RKO (cell line): ENCODE data around the gene RNF208.

Experiments
- DNase-seq: peaks from one replicate; pipeline ENCODE4 v3.0.0-alpha.2; 2016; ENCODE audit warnings: low spot score

Gene RNF208

DNA sequence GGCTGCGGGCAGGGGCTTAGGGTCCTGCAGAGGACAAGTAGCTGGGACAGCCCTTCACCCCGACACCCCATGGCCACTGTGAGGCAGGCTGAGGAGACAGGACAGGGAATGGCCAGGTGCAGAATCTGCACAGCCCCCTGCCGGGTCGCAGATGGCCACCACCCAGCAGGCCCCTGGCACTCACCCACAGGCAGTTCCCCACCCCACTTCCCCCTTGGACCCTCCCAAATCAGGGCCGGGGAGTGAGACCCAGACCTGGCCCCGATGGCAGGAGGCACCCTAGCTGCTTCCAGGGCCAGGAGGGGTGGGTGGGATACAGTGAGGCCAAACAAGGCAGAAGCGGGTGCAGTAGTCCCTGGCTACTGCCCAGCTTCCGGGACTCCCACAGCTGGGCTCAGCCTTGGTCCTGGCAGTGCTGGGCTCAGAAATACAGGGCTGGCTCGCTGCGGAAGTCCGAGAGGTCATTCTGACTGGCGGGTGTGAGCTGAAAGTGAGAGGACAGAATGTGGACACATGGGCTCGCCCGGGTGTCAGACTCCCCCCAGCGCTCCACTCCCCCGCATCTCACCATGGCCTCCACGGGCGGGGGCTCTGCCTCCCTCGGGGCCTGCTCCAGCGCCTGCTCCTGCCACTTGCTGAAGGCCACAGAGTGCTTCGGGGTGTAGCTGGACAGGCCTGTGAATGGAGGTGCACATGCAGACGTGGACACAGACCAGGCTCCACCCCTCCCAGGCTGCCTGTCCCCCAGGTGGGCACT, 30.2 kb downstream of the RNF208 start:
- no peak for DNase-seq

DNA sequence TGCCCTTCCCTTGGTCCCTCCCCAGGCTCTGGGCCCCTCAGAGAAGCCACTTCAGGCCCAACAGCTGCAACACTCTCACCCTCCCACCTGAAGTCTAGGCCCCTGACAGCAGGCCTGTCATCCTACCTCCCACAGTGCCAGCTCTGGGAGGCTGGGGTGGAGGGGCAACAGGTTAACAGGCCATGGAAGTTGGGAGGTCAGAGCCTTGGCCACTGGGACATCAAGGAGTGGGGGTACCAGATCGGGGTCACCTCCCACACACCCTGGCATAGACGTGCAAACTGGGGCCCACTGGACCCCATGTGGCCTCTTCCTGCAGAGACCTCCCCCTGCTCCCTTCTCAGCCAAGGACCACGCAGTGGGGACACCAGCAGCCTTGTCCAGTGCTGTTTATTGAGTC, 30.8 kb downstream of the RNF208 start:
- DNase-seq: no peak

DNA sequence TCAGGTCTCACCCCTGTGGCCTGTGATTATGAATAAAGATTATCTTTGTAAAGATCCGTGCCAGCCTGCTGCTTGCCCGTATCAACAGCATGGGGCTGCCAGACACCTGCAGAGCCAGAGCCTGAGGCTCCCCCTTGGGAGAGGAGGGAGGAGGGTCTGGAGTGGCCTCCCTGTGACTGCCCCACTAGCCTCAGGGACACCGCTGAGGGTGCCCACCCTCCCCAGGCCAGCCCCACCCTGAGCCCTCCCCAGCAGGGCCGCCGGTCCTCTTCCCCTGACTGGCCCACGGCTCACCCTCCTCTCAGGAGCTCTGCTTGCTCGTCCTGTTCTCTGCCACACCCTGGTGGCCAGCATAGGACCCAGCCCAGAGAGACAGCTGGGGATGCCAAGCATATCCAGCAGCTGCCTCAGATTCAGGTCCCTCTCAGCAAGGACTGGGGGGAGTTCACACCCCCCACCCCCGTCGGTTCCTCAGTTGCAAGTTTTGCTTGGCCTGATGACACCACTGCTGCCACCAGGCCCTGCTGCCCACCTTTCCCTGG, 31.7 kb downstream of the RNF208 start:
- DNase-seq: peak; percentile 83

DNA sequence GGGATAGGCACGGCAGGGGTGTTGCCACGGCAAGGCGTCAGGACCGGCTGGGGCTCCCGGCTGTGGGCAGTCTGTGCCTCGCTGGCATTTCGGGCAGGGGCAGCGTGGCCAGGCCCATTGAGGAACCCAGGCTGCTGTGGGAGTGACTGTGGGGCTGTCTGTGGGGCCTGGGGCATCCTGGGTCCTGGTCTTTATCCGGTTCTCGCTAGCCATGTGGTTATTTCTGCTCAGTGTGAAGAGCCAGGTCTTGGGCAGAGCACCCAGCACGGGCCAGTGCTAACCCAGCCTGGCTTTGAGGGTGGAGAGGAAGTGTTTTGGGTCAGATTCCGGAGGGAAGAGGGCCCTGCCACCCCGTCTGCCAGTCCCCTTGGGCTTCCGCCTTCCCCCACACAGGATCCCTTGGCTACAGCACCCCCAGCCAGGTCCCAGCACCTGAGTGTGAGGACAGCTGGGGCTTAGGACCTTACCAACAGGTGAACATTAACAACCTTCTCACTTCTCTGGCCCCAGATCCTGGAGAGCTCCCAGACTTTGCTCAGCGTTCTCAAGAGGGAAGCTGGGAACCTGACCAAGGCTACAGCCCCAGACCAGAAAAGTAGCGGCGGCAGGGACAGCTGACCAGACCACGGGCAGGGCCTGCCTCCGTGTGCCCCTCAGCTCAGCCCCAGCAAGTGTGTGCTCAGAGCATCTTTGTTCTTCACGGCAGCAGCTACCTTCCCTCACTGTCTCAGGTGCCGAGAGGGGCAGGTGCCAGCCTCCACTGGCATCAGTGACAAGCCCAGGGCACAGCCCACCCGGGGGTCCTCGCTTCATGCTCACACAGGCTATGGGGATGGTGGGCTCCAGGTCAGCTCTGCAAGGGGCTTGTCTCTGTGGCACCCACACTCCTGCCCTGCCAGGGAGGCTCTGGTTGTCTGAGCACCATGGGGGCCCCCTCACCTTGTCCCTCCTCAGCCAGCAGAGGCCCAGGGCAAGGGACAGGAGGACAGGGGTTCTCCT, 32.4 kb downstream of the RNF208 start:
- peak; percentile 44 for DNase-seq

DNA sequence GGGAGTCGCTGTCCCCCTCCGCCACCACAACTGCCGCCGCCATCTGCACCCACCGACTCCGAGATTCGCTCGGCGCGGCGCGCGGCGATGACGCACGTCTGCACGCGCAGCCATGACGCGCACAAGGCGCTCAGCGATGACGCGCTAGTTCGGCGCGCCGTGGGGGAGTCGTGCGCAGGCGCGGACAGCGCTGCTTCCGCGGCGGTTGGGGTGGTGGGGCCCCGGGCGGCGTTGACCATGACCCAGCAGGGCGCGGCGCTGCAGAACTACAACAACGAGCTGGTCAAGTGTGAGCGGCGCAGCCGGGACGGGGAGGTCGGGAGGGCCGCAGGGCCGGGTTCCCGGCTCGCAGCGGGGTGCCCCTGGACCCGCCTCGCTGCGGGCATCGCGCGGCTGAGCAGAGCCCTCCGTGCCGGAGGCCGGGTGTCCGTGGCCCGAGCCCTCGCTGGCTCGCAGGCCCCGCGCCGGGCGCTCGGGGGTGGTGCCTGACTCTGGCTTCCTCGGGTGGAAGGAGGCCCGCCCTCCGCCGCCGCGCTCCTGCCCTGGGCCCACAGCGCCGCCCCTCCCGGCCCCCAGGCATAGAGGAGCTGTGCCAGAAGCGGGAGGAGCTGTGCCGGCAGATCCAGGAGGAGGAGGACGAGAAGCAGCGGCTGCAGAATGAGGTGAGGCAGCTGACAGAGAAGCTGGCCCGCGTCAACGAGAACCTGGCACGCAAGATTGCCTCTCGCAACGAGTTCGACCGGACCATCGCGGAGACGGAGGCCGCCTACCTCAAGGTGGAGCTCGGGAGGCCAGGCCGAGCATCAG, 33.3 kb downstream of the RNF208 start, which contains the start of the genes ANAPC2 and SSNA1:
Gene ANAPC2, minus strand, starts transcription at position 71 of the 807 bp plus-strand sequence. Its CDS starts 28 bp downstream, at position 43.
Gene SSNA1, plus strand, starts transcription at position 187 of the 807 bp plus-strand sequence. Its CDS starts 51 bp downstream, at position 238.
- peak; percentile 98 for DNase-seq

DNA sequence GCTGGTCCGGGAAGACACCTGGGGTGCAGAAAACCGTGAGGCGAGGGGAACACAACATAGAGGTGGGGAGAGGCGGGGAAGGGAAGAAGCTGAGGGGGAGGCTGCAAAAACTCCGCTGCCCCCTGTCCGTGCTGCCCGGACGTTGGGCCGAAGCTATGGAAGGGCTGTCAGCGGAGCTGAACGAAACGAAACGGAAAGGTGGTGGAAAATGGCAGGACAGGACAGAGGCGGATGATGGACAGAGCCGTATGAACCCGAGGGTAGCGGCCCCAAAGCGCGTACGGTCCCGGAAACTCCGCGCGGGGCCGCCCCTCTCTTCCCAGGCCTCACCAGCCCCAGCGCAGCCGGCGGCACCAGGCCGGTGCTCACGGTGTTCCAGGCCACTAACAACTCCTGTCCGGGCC, 34.0 kb downstream of the RNF208 start:
- DNase-seq: no peak

DNA sequence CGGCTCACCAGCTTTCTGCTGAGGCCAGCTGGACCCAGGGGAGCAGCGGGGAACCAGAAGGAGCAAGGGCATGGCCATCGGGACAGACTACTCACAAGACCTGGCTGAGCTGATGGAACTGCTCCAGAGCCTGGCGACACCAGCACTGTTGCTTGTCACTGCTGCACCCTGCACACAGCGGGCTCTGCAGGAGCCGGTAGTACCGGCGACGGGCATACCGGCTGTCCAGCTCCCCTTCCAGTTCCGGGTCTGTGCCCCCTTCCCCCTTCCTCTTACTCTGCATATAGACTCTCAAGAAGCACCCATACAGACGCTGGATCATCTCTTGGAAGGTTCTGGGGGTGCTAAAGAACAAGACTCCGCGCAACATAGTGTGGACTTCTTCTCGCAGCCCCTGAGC, 34.7 kb downstream of the RNF208 start:
- DNase-seq: no peak

DNA sequence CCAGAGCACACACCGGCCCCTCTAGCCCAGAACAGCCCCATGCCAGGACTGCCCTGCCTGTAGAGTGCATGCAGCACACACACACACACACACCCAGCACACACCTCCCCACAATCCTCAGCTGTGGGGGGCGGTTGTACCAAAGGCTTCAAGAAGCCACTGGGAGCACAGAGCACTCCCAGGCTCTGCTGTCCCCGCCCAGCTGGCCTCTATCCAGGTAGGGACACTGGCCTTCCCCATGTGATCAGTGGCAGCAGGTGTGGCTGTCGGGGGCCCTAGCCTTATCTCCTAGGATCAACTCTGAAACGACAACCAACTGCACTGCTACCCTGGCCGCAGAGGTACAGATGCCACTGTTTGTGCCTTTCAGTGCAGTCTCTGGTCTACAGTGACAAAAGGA, 35.7 kb downstream of the RNF208 start:
- DNase-seq: no peak

DNA sequence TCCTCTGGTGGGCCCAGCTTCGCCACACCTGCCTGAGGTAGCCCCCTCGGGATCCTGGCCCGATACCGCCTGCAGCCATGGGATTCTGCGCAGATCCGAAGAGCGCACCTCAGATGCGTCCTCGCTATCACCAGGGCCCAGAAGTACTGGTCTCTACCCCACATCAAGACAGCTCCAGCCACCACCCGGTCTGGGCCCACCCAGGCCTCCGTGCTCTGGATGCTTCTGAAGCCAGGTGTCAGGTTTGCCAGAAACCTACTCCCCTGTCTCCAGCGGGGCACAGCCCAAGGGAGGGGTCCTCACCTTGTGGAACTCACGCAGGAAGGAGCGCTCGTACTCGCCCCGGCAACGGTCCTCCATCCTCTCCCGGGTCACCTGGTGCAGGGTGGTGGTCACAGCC, 36.1 kb downstream of the RNF208 start:
- DNase-seq: no peak

DNA sequence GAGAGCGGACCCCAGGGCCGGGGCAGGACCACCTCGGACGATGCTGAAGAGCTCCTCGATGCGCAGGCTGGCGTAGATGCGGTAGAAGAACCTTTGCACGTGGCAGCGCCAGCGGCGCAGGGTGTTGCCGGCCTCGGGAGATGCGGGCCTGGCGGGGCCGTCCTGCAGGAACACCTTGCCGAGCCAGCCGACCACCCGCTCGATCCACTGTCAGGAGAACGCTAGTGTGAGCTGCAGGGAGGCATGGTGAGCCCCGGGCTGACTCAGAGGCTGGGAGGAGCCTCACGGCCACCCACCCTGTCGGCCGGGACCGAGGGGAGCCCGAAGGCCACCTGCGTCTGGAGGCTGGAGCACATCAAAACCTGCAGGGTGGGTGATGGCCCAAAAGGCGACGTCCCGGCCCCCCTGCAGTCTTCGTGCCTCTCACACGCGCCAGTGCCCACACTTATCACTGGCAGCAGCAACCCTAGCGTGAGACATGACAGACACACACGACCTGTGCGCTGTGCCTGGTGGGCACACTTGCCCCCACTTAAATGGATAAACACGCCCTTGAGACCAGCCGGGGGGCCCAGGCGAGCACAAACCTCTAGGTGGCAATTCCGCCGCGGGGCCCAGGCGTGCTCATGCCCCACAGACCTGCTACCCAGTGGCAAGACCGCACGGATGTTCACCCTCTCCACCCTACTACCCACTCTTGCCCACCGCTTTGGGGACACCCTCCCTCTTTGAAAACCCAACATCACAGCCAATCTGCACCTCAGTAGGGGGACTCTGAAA, 37.0 kb downstream of the RNF208 start:
- no peak for DNase-seq

DNA sequence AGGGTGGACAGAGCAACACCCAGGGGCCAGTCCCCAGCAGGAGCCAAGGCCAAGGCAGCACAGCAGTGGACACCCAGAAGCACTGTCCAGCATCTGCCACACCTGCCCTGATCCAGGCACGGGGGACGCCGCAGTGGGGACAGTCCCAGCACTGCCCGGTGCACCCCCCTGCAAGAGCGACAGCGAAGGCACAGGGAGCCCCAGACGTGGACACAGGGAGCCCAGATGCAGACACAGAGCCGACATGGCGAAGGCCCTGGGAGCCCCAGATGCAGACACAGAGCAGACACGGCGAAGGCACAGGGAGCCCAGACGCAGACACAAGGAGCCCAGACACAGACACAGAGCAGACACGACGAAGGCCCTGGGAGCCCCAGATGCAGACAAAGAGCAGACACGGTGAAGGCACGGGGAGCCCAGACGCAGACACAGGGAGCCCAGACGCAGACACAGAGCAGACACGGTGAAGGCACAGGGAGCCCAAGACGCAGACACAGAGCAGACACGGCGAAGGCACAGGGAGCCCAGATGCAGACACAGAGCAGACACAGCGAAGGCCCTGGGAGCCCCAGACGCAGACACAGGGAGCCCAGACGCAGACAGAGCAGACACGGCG, 38.0 kb downstream of the RNF208 start:
- DNase-seq: no peak

DNA sequence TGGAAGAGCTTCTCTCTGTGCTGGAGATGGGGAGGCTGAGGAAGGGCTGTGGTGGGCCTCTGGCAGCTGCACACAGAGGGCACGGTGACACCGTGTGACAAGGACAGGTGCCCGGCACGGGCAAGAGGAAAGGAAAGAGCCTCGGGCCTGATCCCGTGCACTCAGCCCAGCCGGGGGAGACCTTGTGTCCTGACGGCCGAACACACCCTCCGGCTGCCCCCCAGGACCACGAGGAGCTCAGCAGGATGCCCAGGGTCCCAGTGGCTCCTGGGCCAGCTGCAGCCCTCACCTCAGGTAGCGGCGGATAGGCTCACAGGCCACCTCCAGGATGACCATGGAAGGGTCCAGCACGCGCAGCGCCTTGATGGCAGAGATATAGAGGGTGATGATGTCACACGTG, 39.2 kb downstream of the RNF208 start:
- DNase-seq: no peak

DNA sequence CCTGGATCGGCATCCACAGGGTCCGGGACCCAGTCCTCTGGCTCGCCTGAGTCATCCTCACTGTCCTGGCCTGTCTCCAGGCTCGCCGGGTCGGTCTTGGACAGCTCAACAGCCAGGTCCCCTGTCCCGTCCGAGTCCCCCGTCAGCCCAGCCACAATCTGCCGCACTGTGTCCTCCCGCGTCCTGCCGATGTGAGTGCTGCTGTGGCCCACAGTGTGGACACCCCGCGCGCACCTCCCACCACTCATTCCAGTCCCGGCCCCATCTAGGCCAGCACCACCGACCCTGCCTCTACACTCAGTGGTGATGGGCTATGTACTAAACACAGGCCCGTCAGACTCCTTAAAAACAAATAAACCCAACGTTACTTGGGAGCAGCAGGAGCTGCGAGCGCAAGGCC, 40.4 kb downstream of the RNF208 start:
- DNase-seq: no peak

DNA sequence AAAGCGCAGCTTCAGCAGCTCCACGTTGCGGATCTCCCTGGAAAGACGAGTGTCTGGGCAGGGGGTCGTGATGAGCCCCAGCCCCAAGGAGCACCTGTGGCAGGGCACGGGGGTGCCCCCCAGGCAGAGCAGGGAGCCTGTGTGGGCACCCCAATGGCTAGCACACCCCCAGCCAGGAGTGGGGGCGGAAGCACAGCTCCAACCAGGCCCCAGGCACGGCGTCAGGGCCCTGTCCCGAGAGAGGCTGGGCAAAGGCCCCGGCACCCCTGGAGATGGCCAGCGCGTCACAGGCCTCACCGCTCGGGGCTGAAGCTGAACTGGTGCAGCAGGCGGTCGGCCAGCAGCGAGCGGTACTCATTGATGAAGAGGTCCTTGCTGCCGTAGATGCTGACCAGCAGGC, 41.5 kb downstream of the RNF208 start:
- no peak for DNase-seq

DNA sequence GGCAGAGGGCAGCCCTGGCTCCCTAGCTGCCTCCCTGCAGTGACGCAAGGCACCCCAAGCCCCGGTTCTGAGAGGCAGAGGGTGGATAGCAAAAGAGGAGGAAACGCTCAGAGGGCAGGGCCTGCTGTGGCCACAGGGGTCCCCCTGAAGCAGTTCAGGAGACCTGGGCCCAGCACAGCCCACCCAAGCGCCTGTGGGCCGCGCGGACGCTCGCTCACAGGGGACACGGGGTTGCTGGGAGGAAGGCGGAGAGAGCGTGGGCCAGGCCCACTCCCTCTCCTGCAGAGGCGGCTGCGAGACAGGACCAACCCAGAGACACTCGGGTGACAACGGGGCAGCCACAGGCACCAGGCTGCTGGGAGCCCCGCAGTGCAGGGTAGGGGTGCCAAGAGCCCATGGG, 42.3 kb downstream of the RNF208 start:
- DNase-seq: no peak

DNA sequence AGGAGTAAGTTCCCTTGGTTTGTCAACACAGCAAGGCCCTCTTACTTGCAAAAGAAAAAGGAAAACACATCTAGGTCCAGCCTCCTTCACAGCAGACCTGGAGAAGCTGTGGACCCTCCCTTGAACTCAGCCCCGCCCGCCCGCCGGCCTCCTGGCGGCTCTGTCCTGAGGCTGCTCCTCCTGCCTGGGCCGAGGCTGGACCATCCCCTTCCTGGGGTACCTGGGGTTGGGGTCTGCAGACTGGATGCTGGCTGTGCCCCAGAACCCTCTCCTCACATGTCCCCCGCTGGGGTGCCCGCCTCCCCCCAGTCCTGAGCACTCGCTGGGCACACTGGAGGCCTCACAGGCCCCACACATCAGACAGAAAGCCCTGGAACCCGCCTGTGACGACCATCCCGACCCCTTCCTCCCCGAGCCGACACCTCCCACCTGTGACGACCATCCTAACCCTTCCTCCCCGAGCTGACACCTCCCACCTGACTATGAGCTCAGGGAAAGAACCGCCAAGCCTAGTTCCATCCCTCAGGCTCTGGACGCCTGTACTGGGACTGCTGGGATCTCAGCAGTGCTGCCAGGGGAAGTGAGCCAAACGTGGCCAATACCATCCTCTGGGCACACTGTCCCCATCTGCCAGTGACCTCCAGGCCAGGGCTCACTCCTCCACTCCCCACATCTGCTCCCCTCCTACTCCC, 43.0 kb downstream of the RNF208 start:
- DNase-seq: no peak

DNA sequence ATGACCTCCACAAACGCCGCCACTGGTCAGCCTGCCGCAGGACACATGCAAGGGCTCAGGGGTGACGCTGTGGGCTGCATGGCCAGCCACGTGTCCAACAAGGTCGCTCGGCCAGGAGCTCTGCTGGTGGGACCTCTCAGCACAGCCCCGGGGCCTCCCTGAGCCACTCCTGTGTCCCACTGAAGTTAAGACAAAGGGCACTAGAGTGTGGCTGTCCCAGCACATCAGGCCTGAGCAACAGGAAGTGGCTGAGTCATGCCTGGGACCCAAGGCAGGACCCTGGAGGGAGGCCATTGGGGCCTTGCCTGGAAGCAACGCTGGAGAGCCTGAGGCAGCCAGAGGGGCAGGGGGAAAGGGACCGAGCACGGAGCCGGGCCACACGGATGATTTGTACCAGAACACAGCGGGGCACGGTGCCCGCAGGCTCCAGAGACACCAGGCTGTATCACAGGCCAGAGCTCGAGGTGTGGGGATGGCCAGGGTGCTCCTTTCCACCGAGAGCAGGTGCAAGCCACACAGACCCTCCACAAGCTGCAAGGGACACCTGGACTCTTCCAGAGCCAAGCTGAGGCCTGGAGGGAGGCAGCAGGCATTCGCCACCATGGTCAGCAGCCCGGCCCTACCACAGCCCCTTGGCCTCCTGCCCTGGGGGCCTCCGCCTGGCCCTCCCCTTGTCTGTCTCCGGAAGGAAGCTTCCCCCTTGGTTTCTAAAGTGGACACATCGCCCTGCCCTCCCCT, 43.7 kb downstream of the RNF208 start:
- no peak for DNase-seq

DNA sequence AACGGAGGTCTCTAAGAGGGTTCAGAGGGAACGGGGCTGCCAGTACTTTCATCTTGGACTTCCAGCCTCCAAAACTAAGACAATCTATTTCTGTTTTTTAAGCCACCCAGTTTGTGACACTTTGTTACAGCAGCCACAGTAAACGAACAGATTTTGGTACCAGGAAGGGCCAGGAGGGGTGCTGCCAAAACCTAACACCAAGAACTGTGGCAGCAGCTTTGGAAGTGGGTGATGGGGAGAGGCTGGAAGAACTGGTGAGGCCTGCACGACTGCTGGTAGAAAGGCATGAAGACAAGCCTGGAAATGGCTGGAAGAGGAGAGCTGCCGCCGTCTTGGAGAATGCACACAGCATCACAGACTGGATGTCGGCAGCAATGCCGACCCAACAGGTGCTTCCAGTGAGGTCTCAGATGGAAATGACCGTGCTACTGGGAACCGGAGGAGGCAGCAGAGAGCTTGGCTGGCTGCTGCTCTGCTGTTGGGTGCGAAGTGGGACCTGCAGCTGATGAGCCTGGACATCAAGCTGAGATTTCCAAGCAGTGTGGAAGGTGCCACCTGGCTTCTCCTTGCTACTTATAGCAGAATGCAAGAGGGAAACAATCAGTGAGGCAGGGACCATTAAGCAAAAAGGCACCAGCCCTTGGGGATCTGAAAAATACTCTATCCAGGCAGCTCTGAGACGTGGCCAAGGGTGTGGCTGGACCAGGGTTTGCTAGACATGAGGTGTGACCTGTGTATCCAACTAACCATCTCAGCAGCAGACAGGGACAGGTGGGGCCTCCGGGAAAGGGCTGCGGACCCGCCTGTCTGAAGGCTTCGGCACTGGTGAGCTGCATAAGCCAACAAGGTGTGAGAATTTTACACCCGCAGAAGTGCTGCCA, 45.5 kb downstream of the RNF208 start:
- no peak for DNase-seq
